NCI-H460 (cell line): ENCODE data around the gene ZNF330. TPM values are rescaled to one million over a fixed set of nuclear protein-coding genes. Genes with fewer than 3 reads are reported as not detected.
"Not testable (repeated sequence)": the region's sequence is repeated elsewhere in the genome, so short reads cannot be mapped to it uniquely, and the experiment has no call there.

Experiments used
- DNase-seq: peaks from one replicate; pipeline ENCODE4 v3.0.0-alpha.2; 2016; ENCODE audit warnings: low read depth; ENCODE audit errors: extremely low read depth
- polyA plus RNA-seq: library from polyadenylated mRNA; depleted of rRNA; stranded (reverse); fragments of >200 nt; gene quantifications from 2 replicates; pipeline ENCODE4 v1.2.3, GENCODE V29; 2014; cell fraction: nucleus; rRNA removed
- total RNA-seq: library from RNA; depleted of rRNA; stranded (reverse); fragments of >200 nt; shearing (Covaris generic); gene quantifications from 2 replicates; pipeline ENCODE4 v1.2.3, GENCODE V29; 2014; rRNA removed

ZNF330 gene
- total RNA-seq = 33.0 and 36.0 TPM in 2 replicates
- polyA plus RNA-seq = 26.9 and 36.1 TPM in 2 replicates

- peak; percentile 81 for DNase-seq
These were observed at the start of gene ZNF330 for GRCh38 chr4:141220691-141221659. Gene ZNF330, plus strand, starts transcription at chr4:141220895. Its CDS starts 1,477 bp downstream, at chr4:141222372.

GRCh38 chr4:141174457-141174856 is 46.2 kb upstream of the ZNF330 start:
- DNase-seq = no peak

- DNase-seq = no peak
These were observed 43.5 kb upstream of the ZNF330 start for GRCh38 chr4:141177171-141177570.

GRCh38 chr4:141179474-141180373 is 41.0 kb upstream of the ZNF330 start:
- DNase-seq = no peak

- no peak for DNase-seq
These were observed 39.5 kb upstream of the ZNF330 start for GRCh38 chr4:141180991-141181761.

GRCh38 chr4:141183491-141183890 is 37.2 kb upstream of the ZNF330 start:
- DNase-seq = not testable (repeated sequence)

GRCh38 chr4:141192564-141192963 is 28.1 kb upstream of the ZNF330 start:
- DNase-seq = no peak

GRCh38 chr4:141193516-141194034 is 27.1 kb upstream of the ZNF330 start:
- DNase-seq = no peak

- DNase-seq = no peak
These were observed 25.5 kb upstream of the ZNF330 start for GRCh38 chr4:141195095-141195707.

- DNase-seq = no peak
These were observed 24.3 kb upstream of the ZNF330 start for GRCh38 chr4:141196227-141196933.

- no peak for DNase-seq
These were observed 12.7 kb upstream of the ZNF330 start for GRCh38 chr4:141207961-141208360.

GRCh38 chr4:141210168-141210567 is 10.5 kb upstream of the ZNF330 start:
- DNase-seq = no peak

GRCh38 chr4:141213550-141213991 is 7.1 kb upstream of the ZNF330 start:
- DNase-seq = no peak

GRCh38 chr4:141215030-141215429 is 5.7 kb upstream of the ZNF330 start:
- no peak for DNase-seq

- DNase-seq = no peak
These were observed 4.5 kb upstream of the ZNF330 start for GRCh38 chr4:141216002-141216761.

GRCh38 chr4:141220271-141220670 is 424 bp upstream of the ZNF330 start:
- DNase-seq = no peak

- DNase-seq = no peak
These were observed 2.7 kb downstream of the ZNF330 start for GRCh38 chr4:141223418-141223817.

GRCh38 chr4:141227280-141227679 is 6.6 kb downstream of the ZNF330 start:
- not testable (repeated sequence) for DNase-seq
